ENCODE measurements around the gene CACNA1D. TPM values are rescaled to one million over a fixed set of nuclear protein-coding genes. Genes with fewer than 3 reads are reported as not detected.

Gene CACNA1D
- total and polyA plus RNA-seq, 2 donors (not counting 3 experiments of a cell fraction or from before 2014, with no cell fraction given) = 0.06 TPM; not detected in 1

DNA sequence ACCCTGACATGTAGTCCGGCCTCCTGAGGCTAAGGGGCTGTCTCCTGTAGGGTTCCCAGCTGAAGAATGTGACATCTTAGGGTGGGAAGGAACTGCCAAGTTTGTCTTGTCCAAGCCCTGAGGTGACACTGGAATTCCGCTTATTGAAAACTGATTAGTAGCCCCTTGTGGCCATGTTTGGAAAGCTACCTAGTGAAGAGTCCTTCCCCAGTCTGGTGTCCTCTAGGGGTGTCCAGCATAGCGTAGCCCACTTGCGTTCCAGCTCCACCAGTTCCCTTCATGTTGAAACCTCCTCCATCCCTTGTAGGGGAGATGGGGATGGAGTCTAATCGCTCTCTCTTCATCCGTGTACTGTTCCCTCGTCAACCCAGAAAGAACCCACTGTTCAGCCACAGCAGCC lies 272.3 kb downstream of the CACNA1D start:
- Histone ChIP-seq H3K27me3 (ENCODE audit: control insufficient read depth in 2 of 2, insufficient read depth in 2 of 2, low read length in 2 of 2) (no peaks in the 10 kb centered on the region), H3K4me2 (ENCODE audit: insufficient read depth, low read length) (no peak overlapping the region), H4K20me1 (replicated peaks; ENCODE audit: control insufficient read depth, extremely low read depth, insufficient read depth, low read length) (no peaks in the 10 kb centered on the region), H3K9ac (replicated peaks; ENCODE audit: extremely low read depth, insufficient read depth, low read length) (no peak overlapping the region), H3K79me2 (ENCODE audit: control insufficient read depth, insufficient read depth, low read length) (no peaks in the 10 kb centered on the region), H3K4me1 (ENCODE audit: control insufficient read depth, extremely low read depth, insufficient read depth, low read length) (no peaks in the 10 kb centered on the region), H3K9me3 (replicated peaks; ENCODE audit: control insufficient read depth, insufficient read depth, low read length) (no peaks in the 10 kb centered on the region), H3K4me3 (replicated peaks in 1 of 3; ENCODE audit: insufficient read depth in 1 of 3, low read depth in 1 of 3, low read length in 3 of 3) (no peak overlapping the region), H3K27ac (ENCODE audit: insufficient read depth, low read depth, low read length) (no peak overlapping the region), H2AFZ (ENCODE audit: low read depth, low read length) (no peak overlapping the region), H3K9me1 (replicated peaks; ENCODE audit: control insufficient read depth, extremely low read depth, insufficient read depth, low read length) (no peaks in the 10 kb centered on the region), H3K36me3 (ENCODE audit: control insufficient read depth in 2 of 2, extremely low read depth in 1 of 2, insufficient read depth in 2 of 2, low read length in 2 of 2) (no peaks in the 10 kb centered on the region)
- BruUV-seq (replicated peaks) = no TSS peak
- intact Hi-C loops (cut with micrococcal nuclease) (no loop called here), dilution Hi-C loops (cut with MboI; ENCODE audit: extremely low pct_ligation_motif_present, low sequenced_read_pairs) (no loop called here)
- CTCF ChIA-PET = interaction anchor here (0.6 kb wide), 1 partner anchor 143 kb away, joined by 3 read pairs; no protein-coding TSS in a partner anchor
- POLR2A ChIA-PET = no interaction called here
- no peak for FAIRE-seq
- DNase-seq (ENCODE audit: low read depth, low spot score) = no peak
- TF ChIP-seq POLR2A (IDR thresholded peaks at IDR 0.05; ENCODE audit: low read depth, low read length) = no peak

- TF ChIP-seq JUN (IDR thresholded peaks at IDR 0.05; ENCODE audit: borderline replicate concordance, insufficient read depth, insufficient read length, low read depth) = no peak
- TF ChIP-seq, protein P1, sequence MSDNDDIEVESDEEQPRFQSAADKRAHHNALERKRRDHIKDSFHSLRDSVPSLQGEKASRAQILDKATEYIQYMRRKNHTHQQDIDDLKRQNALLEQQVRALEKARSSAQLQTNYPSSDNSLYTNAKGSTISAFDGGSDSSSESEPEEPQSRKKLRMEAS (IDR thresholded peaks at IDR 0.05; ENCODE audit: insufficient read depth, insufficient read length) = no peak
- no peak for TF ChIP-seq POLR2A (IDR thresholded peaks at IDR 0.05; ENCODE audit: low read depth, low read length)
- TF ChIP-seq FOS (IDR thresholded peaks at IDR 0.05; ENCODE audit: borderline replicate concordance, insufficient read depth, low read length) = no peak
- TF ChIP-seq GATA2 (IDR thresholded peaks at IDR 0.05; ENCODE audit: insufficient read depth, insufficient read length, low read depth, low read length) = no peak
- TF ChIP-seq MYC (IDR thresholded peaks at IDR 0.05; ENCODE audit: low read depth, low read length) = no peak
- TF ChIP-seq EZH2 (IDR thresholded peaks at IDR 0.05; ENCODE audit: borderline replicate concordance, low read depth, low read length, severe bottlenecking) = no peak
- no peak for TF ChIP-seq POLR2AphosphoS5 (IDR thresholded peaks at IDR 0.05; ENCODE audit: insufficient read depth, low read depth, low read length)
- no peak for TF ChIP-seq CTCF (IDR thresholded peaks at IDR 0.05; ENCODE audit: extremely low read depth in 1 of 2, insufficient read depth in 1 of 2, low read depth in 1 of 2, low read length in 2 of 2)
- POLR2A ChIA-PET = no interaction called here
These were observed 274.4 kb downstream of the CACNA1D start for GRCh38 chr3:53768478-53769459.

More at GRCh38 chr3:53768478-53769459, 274.4 kb downstream of the CACNA1D start:
- no peak for FAIRE-seq
- Histone ChIP-seq H4K20me1 (replicated peaks; ENCODE audit: control insufficient read depth, extremely low read depth, insufficient read depth, low read length) (no peaks in the 10 kb centered on the region), H3K4me3 (replicated peaks in 1 of 3; ENCODE audit: insufficient read depth in 1 of 3, low read depth in 1 of 3, low read length in 3 of 3) (no peak overlapping the region), H3K4me1 (ENCODE audit: control insufficient read depth, extremely low read depth, insufficient read depth, low read length) (no peaks in the 10 kb centered on the region), H3K36me3 (ENCODE audit: control insufficient read depth in 2 of 2, extremely low read depth in 1 of 2, insufficient read depth in 2 of 2, low read length in 2 of 2) (no peaks in the 10 kb centered on the region), H3K27me3 (ENCODE audit: control insufficient read depth in 2 of 2, insufficient read depth in 2 of 2, low read length in 2 of 2) (no peaks in the 10 kb centered on the region), H3K9ac (replicated peaks; ENCODE audit: extremely low read depth, insufficient read depth, low read length) (no peak overlapping the region), H3K27ac (ENCODE audit: insufficient read depth, low read depth, low read length) (no peak overlapping the region), H3K9me1 (replicated peaks; ENCODE audit: control insufficient read depth, extremely low read depth, insufficient read depth, low read length) (no peaks in the 10 kb centered on the region), H3K9me3 (replicated peaks; ENCODE audit: control insufficient read depth, insufficient read depth, low read length) (no peaks in the 10 kb centered on the region), H2AFZ (ENCODE audit: low read depth, low read length) (no peak overlapping the region), H3K79me2 (ENCODE audit: control insufficient read depth, insufficient read depth, low read length) (no peaks in the 10 kb centered on the region), H3K4me2 (ENCODE audit: insufficient read depth, low read length) (no peak overlapping the region)
- dilution Hi-C loops (cut with MboI; ENCODE audit: extremely low pct_ligation_motif_present, low sequenced_read_pairs) (no loop called here), intact Hi-C loops (cut with micrococcal nuclease) (no loop called here)
- CTCF ChIA-PET = no interaction called here
- BruUV-seq (replicated peaks) = no TSS peak
- DNase-seq (ENCODE audit: low read depth, low spot score) = no peak
